ENCODE results near the gene DDX27.

GRCh38 chr20:49174183-49174582 lies 45.0 kb upstream of the DDX27 start:
- TF ChIP-seq CTCF (IDR thresholded peaks at IDR 0.05) (no peak), POLR2A (IDR thresholded peaks at IDR 0.05) (no peak)
